C4-2B (cell line): Measurements from ENCODE around the gene APBB3.

Source experiments
- CTCF ChIP-seq: fragments of 450-650 bp; conservative IDR thresholded peaks from 2 replicates; pipeline ENCODE4 v1.5.1; 2017; ENCODE audit warnings: mild to moderate bottlenecking
- ZFX ChIP-seq: fragments of 450-650 bp; IDR thresholded peaks from 2 replicates; pipeline ENCODE4 v1.6.1; 2017

GRCh38 chr5:140607031-140607430 is 42.6 kb upstream of the APBB3 start:
- TF ChIP-seq CTCF (no peak), ZFX (no peak)
